MM.1S (cell line): ENCODE data around the gene HLA-DQA1.

Experiments used
- DNase-seq: peaks from one replicate; pipeline ENCODE4 v3.0.0-alpha.2; 2015
- H2AFZ ChIP-seq: fragments of 300-600 bp; sonication (generic); 2 replicates; pipeline ENCODE4 v1.6.0; 2016; ENCODE audit warnings: antibody characterized with exemption, low read length
- H3F3A ChIP-seq: fragments of 300-600 bp; sonication (generic); 2 replicates; pipeline ENCODE4 v1.6.1; 2016; ENCODE audit warnings: mild to moderate bottlenecking, antibody characterized with exemption, low read length, moderate library complexity, mixed read lengths; ENCODE audit not compliant: insufficient read depth
- H3K27ac ChIP-seq: fragments of 300-600 bp; sonication (generic); 2 replicates; pipeline ENCODE4 v1.5.1; 2016; ENCODE audit warnings: mild to moderate bottlenecking, low read length
- H3K27me3 ChIP-seq: fragments of 300-600 bp; sonication (generic); replicated peaks from 2 replicates; pipeline ENCODE4 v1.6.0; 2016; ENCODE audit warnings: low read length; ENCODE audit not compliant: insufficient read depth
- H3K36me3 ChIP-seq: fragments of 300-600 bp; sonication (generic); replicated peaks from 2 replicates; pipeline ENCODE4 v1.6.1; 2016; ENCODE audit warnings: mild to moderate bottlenecking, low read length, mixed read lengths; ENCODE audit not compliant: insufficient read depth
- H3K4me1 ChIP-seq: fragments of 300-600 bp; sonication (generic); 2 replicates; pipeline ENCODE4 v1.6.1; 2016; ENCODE audit warnings: low read length, mixed read lengths
- H3K4me2 ChIP-seq: fragments of 300-600 bp; sonication (generic); 2 replicates; pipeline ENCODE4 v1.6.0; 2016; ENCODE audit warnings: low read depth, low read length
- H3K4me3 ChIP-seq: fragments of 300-600 bp; sonication (generic); 2 replicates; pipeline ENCODE4 v1.5.1; 2016; ENCODE audit warnings: low read length, mixed read lengths
- H3K79me2 ChIP-seq: fragments of 300-600 bp; sonication (generic); 2 replicates; pipeline ENCODE4 v1.6.1; 2016; ENCODE audit warnings: mixed run types, low read length, mixed read lengths
- H3K9ac ChIP-seq: fragments of 300-600 bp; sonication (generic); 2 replicates; pipeline ENCODE4 v1.6.1; 2016; ENCODE audit warnings: low read length, mixed read lengths
- H3K9me2 ChIP-seq: fragments of 300-600 bp; sonication (generic); replicated peaks from 2 replicates; pipeline ENCODE4 v1.6.1; 2016; ENCODE audit warnings: mild to moderate bottlenecking, low read length, mixed read lengths; ENCODE audit not compliant: insufficient read depth
- H3K9me3 ChIP-seq: fragments of 300-600 bp; sonication (generic); replicated peaks from 2 replicates; pipeline ENCODE4 v1.6.1; 2016; ENCODE audit warnings: mild to moderate bottlenecking, low read length, mixed read lengths; ENCODE audit not compliant: insufficient read depth
- H4K20me1 ChIP-seq: fragments of 300-600 bp; sonication (generic); 2 replicates; pipeline ENCODE4 v1.6.1; 2016; ENCODE audit warnings: mild to moderate bottlenecking, low read length, moderate library complexity, mixed read lengths; ENCODE audit not compliant: insufficient read depth
- CTCF ChIP-seq: fragments of 300-600 bp; sonication (generic); IDR thresholded peaks from 2 replicates; pipeline ENCODE4 v1.5.1; 2016; ENCODE audit warnings: antibody characterized with exemption, low read length, mixed read lengths
- EZH2 ChIP-seq: fragments of 300-600 bp; sonication (generic); optimal IDR thresholded peaks from 2 replicates; pipeline ENCODE3; 2017; ENCODE audit warnings: low read depth, mild to moderate bottlenecking, antibody characterized with exemption, low read length, mixed read lengths
- EZH2phosphoT487 ChIP-seq: fragments of 300-600 bp; sonication (generic); IDR thresholded peaks from 2 replicates; pipeline ENCODE4 v1.6.1; 2018; ENCODE audit warnings: antibody characterized with exemption, low read length

HLA-DQA1 gene

GRCh38 chr6:32609731-32610640, 27.2 kb upstream of the HLA-DQA1 start:
- TF ChIP-seq CTCF = no peak
- TF ChIP-seq EZH2 = no peak
- no peak for TF ChIP-seq EZH2phosphoT487
- Histone ChIP-seq H3K79me2 (no peaks in the 10 kb centered on the region), H2AFZ (peak overlapping the region; percentile 30), H3K36me3 (no peaks in the 10 kb centered on the region), H3F3A (no peaks in the 10 kb centered on the region), H4K20me1 (no peaks in the 10 kb centered on the region), H3K4me1 (peaks cover 5% of the 10 kb centered on the region), H3K9me3 (no peaks in the 10 kb centered on the region), H3K9me2 (no peaks in the 10 kb centered on the region), H3K4me2 (peak overlapping the region; percentile 54), H3K4me3 (peak overlapping the region; percentile 38), H3K27ac (peak overlapping the region; percentile 93), H3K9ac (peak overlapping the region; percentile 69), H3K27me3 (no peaks in the 10 kb centered on the region)
- DNase-seq = peak; percentile 91

- Histone ChIP-seq H3K9me2 (no peaks in the 10 kb centered on the region), H3K9me3 (no peaks in the 10 kb centered on the region), H3F3A (no peaks in the 10 kb centered on the region), H3K27ac (peak overlapping the region; percentile 93; the same call in 1 of the 2 replicates), H3K9ac (no peak overlapping the region), H3K4me1 (peaks cover 5% of the 10 kb centered on the region), H3K27me3 (no peaks in the 10 kb centered on the region), H3K4me3 (no peak overlapping the region), H4K20me1 (no peaks in the 10 kb centered on the region), H3K36me3 (no peaks in the 10 kb centered on the region), H2AFZ (no peak overlapping the region), H3K4me2 (no peak overlapping the region; the same call in 1 of the 2 replicates), H3K79me2 (no peaks in the 10 kb centered on the region)
- TF ChIP-seq CTCF = no peak
- TF ChIP-seq EZH2phosphoT487 = no peak
- TF ChIP-seq EZH2 = no peak
- no peak for DNase-seq
These were observed 26.4 kb upstream of the HLA-DQA1 start for GRCh38 chr6:32610682-32611296.

- Histone ChIP-seq H3K9me3 (no peaks in the 10 kb centered on the region), H3K4me1 (peaks cover 5% of the 10 kb centered on the region), H3K4me3 (no peak overlapping the region), H3K27ac (no peak overlapping the region), H3K4me2 (no peak overlapping the region), H3K9ac (no peak overlapping the region), H4K20me1 (no peaks in the 10 kb centered on the region), H3K36me3 (no peaks in the 10 kb centered on the region), H2AFZ (no peak overlapping the region), H3K9me2 (no peaks in the 10 kb centered on the region), H3F3A (no peaks in the 10 kb centered on the region), H3K79me2 (no peaks in the 10 kb centered on the region), H3K27me3 (no peaks in the 10 kb centered on the region)
- no peak for TF ChIP-seq EZH2phosphoT487
- TF ChIP-seq CTCF = no peak
- TF ChIP-seq EZH2 = no peak
- DNase-seq = no peak
These were observed 23.7 kb upstream of the HLA-DQA1 start for GRCh38 chr6:32613475-32613874.
